ENCODE data around the gene GABBR2. TPM values are rescaled to one million over a fixed set of nuclear protein-coding genes. Genes with fewer than 3 reads are reported as not detected.

Gene GABBR2
- total RNA-seq, 1 experiment from 2014 or later = 0.23 TPM

DNA sequence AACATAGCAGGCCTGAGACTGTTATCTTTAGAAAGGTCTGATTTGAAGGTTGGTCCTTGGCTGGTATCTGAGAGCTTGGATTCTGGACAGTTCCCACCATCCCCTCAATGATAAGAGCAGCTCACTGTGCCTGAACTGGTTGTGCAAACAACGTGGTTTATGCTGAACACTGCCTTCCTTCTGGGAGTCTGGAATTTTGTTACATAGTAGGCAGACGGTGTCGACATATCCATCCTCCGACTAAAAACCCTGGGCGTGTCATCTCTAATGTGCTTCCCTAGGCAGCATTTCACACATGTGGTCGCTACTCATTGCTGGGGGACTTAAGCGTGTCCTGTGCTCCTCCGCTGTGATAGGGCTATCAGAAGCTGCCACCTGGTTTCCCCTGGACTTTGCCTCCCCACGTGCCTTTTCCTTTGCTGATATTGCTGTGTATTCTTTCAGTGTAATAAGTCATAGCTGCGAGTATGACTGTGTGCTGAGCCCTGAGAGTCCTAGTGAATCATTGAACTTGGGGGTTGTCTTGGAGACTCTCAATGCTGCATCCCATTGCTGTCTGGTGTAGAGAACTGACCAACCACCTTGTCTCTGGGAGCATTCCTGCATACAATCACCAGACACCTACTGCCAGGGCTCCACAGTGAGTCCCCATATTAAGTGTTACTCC is 334.2 kb downstream of the GABBR2 start:
- H3K36me3 Mint-ChIP-seq (ENCODE audit: insufficient read depth, unreplicated experiment) = peaks cover 5% of the 10 kb centered on the region
- H3K9me3 Mint-ChIP-seq (ENCODE audit: unreplicated experiment) = no peaks in the 10 kb centered on the region
- H3K27me3 Mint-ChIP-seq (ENCODE audit: insufficient read depth, unreplicated experiment) = no peaks in the 10 kb centered on the region
- Histone ChIP-seq H3K27me3 (replicated peaks; ENCODE audit: control insufficient read depth, insufficient read depth, low read length) (no peaks in the 10 kb centered on the region), H3K9me3 (no peaks in the 10 kb centered on the region), H3K4me3 (ENCODE audit: low read depth, low read length) (no peak overlapping the region), H3K36me3 (ENCODE audit: control insufficient read depth, insufficient read depth, low read length) (no peaks in the 10 kb centered on the region), H3K4me1 (peaks cover 31% of the 10 kb centered on the region)
- H3K27ac Mint-ChIP-seq (ENCODE audit: unreplicated experiment) = peak overlapping the region; percentile 88
- POLR2A ChIA-PET = interaction anchor here (0.9 kb wide), 1 partner anchor 741 kb away, joined by 7 read pairs; the partner anchor contains the start of gene TSTD2
- TF ChIP-seq, protein P1, sequence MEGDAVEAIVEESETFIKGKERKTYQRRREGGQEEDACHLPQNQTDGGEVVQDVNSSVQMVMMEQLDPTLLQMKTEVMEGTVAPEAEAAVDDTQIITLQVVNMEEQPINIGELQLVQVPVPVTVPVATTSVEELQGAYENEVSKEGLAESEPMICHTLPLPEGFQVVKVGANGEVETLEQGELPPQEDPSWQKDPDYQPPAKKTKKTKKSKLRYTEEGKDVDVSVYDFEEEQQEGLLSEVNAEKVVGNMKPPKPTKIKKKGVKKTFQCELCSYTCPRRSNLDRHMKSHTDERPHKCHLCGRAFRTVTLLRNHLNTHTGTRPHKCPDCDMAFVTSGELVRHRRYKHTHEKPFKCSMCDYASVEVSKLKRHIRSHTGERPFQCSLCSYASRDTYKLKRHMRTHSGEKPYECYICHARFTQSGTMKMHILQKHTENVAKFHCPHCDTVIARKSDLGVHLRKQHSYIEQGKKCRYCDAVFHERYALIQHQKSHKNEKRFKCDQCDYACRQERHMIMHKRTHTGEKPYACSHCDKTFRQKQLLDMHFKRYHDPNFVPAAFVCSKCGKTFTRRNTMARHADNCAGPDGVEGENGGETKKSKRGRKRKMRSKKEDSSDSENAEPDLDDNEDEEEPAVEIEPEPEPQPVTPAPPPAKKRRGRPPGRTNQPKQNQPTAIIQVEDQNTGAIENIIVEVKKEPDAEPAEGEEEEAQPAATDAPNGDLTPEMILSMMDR (IDR thresholded peaks at IDR 0.05; ENCODE audit: insufficient read depth in 1 of 2, low read depth in 1 of 2, low read length in 1 of 2, severe bottlenecking in 1 of 2, unreplicated experiment in 1 of 2) = no peak
- intact Hi-C loops (cut with micrococcal nuclease; ENCODE audit: unreplicated experiment) = loop anchor here (2.0 to 10.0 kb wide), 3 partner anchors 60 to 1050 kb away; partner anchors contain the start of gene ANKS6
- no TSS peak for BruUV-seq (replicated peaks)
- peaks cover 12% of the 10 kb centered on the region for H3K4me1 Mint-ChIP-seq (ENCODE audit: low read depth, unreplicated experiment)
- DNase-seq = peak; percentile 87 to 95
- peak overlapping the region; percentile 47 for H3K4me3 Mint-ChIP-seq (ENCODE audit: unreplicated experiment)
- CTCF ChIA-PET = interaction anchor here (0.8 to 1.2 kb wide), 5 partner anchors 25 to 401 kb away, joined by 3 to 5 read pairs (median 3); partner anchors contain the start of gene NANS

DNA sequence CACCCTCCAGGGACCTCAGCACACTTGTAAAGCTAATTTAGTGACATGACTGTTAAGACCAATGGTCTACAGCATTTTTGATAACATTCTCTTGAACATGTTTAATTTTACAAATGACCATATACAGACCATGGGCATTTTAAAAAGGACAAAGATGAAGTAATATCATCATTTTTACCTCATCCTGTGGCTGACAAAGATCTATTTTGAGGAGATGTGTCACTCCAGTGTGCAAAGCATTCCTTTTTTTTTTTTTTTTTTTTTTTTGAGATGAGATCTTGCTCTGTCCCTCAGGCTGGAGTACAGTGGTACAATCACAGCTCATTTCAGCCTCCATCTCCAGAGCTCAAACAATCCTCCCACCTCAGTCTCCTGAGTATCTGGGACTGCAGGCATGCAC is 335.1 kb downstream of the GABBR2 start:
- Histone ChIP-seq H3K9me3 (no peaks in the 10 kb centered on the region), H3K36me3 (ENCODE audit: control insufficient read depth, insufficient read depth, low read length) (no peaks in the 10 kb centered on the region), H3K27me3 (replicated peaks; ENCODE audit: control insufficient read depth, insufficient read depth, low read length) (no peaks in the 10 kb centered on the region), H3K4me1 (peaks cover 31% of the 10 kb centered on the region), H3K4me3 (ENCODE audit: low read depth, low read length) (no peak overlapping the region)
- ChIA-PET POLR2A (no interaction called here), CTCF (interaction anchor here (1.2 kb wide), 1 partner anchor 255 kb away, joined by 3 read pairs; no protein-coding TSS in a partner anchor)
- BruUV-seq (replicated peaks) = no TSS peak
- Mint-ChIP-seq H3K27ac (ENCODE audit: unreplicated experiment) (peak overlapping the region; percentile 50), H3K27me3 (ENCODE audit: insufficient read depth, unreplicated experiment) (no peaks in the 10 kb centered on the region), H3K4me3 (ENCODE audit: unreplicated experiment) (no peak overlapping the region), H3K9me3 (ENCODE audit: unreplicated experiment) (no peaks in the 10 kb centered on the region), H3K36me3 (ENCODE audit: insufficient read depth, unreplicated experiment) (peaks cover 7% of the 10 kb centered on the region), H3K4me1 (ENCODE audit: low read depth, unreplicated experiment) (peaks cover 12% of the 10 kb centered on the region)
- TF ChIP-seq, protein P1 (IDR thresholded peaks at IDR 0.05; ENCODE audit: insufficient read depth in 1 of 2, low read depth in 1 of 2, low read length in 1 of 2, severe bottlenecking in 1 of 2, unreplicated experiment in 1 of 2) = no peak
- no peak for DNase-seq
- intact Hi-C loops (cut with micrococcal nuclease; ENCODE audit: unreplicated experiment) = loop anchor here (2.0 to 10.0 kb wide), 3 partner anchors 59 to 1049 kb away; partner anchors contain the start of gene ANKS6

DNA sequence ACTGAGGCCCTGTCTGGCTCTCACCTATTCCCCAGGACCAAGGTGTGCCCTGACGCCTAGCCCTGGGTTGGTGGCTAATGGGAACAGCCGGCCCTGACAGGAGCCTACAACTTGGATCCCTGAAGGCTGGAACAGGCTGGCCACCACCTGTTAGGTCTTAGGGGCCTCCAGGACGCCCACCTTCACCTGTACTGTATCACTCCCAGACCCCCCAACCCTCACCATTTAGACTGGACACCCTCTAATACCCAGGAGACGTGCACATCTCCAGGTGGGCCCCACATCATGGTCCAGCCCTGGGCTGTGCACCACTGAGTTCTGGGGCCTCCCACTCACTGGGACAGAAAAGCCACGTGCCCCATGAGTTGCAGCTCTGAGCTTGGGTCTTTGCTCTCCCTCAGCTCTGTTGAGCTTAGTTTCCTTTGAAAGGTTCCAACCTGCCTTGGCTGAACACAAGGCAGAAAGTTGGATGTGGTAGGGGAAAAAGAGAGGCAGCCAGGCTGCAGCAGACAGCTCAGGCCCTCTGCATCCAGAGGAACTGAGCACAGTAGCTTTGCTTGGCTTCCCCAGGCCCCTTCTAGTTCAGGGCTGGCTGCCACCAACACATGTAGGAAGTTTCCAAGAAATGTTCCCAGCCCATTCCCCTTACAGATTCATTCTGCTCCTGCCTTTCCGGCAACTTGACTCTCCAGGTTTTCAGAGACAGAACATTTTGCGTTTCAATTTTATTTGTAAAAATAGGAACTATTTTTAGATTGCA is 336.5 kb downstream of the GABBR2 start:
- peaks cover 7% of the 10 kb centered on the region for H3K36me3 Mint-ChIP-seq (ENCODE audit: insufficient read depth, unreplicated experiment)
- no peak for DNase-seq
- no peaks in the 10 kb centered on the region for H3K9me3 ChIP-seq
- H3K4me1 Mint-ChIP-seq (ENCODE audit: low read depth, unreplicated experiment) = peaks cover 12% of the 10 kb centered on the region
- peak overlapping the region; percentile 50 for H3K27ac Mint-ChIP-seq (ENCODE audit: unreplicated experiment)
- no peak overlapping the region for H3K4me3 ChIP-seq (ENCODE audit: low read depth, low read length)
- no TSS peak for BruUV-seq (replicated peaks)
- TF ChIP-seq, protein P1 (IDR thresholded peaks at IDR 0.05; ENCODE audit: insufficient read depth in 1 of 2, low read depth in 1 of 2, low read length in 1 of 2, severe bottlenecking in 1 of 2, unreplicated experiment in 1 of 2) = no peak
- peaks cover 31% of the 10 kb centered on the region for H3K4me1 ChIP-seq
- no peaks in the 10 kb centered on the region for H3K27me3 Mint-ChIP-seq (ENCODE audit: insufficient read depth, unreplicated experiment)
- intact Hi-C loops (cut with micrococcal nuclease; ENCODE audit: unreplicated experiment) = loop anchor here (10.0 kb wide), 2 partner anchors 423 to 1047 kb away; partner anchors contain the start of gene ANKS6
- ChIA-PET POLR2A (no interaction called here), CTCF (no interaction called here)
- no peaks in the 10 kb centered on the region for H3K27me3 ChIP-seq (replicated peaks; ENCODE audit: control insufficient read depth, insufficient read depth, low read length)
- no peaks in the 10 kb centered on the region for H3K36me3 ChIP-seq (ENCODE audit: control insufficient read depth, insufficient read depth, low read length)
- H3K4me3 Mint-ChIP-seq (ENCODE audit: unreplicated experiment) = no peak overlapping the region
- no peaks in the 10 kb centered on the region for H3K9me3 Mint-ChIP-seq (ENCODE audit: unreplicated experiment)

Data from Caco-2 (cell line).